BE2C (cell line): Measurements from ENCODE around the gene HTATSF1.

Experiments used
- DNase-seq: peaks from one replicate; pipeline ENCODE4 v3.0.0-alpha.2; 2020
- H3K27me3 ChIP-seq: fragments of 250-450 bp; sonication (Bioruptor Pico); 2 replicates; pipeline ENCODE4 v1.5.1; 2020; ENCODE audit warnings: mild to moderate bottlenecking
- H3K36me3 ChIP-seq: fragments of 250-450 bp; sonication (Bioruptor Pico); 2 replicates; pipeline ENCODE4 v1.5.1; 2020; ENCODE audit warnings: mild to moderate bottlenecking
- H3K4me1 ChIP-seq: fragments of 250-450 bp; sonication (Bioruptor Pico); 2 replicates; pipeline ENCODE4 v1.5.1; 2020
- H3K4me3 ChIP-seq: 2 replicates; pipeline ENCODE4 v1.5.1; 2011; ENCODE audit warnings: low read depth, low read length
- H3K9me3 ChIP-seq: fragments of 250-450 bp; sonication (Bioruptor Pico); 2 replicates; pipeline ENCODE4 v1.5.1; 2020
- CTCF ChIP-seq: IDR thresholded peaks from 2 replicates; pipeline ENCODE4 v1.5.1; 2012; ENCODE audit warnings: mild to moderate bottlenecking, low read depth, low read length

Gene HTATSF1

GRCh38 chrX:136488706-136489105, 8.7 kb upstream of the HTATSF1 start:
- Histone ChIP-seq H3K4me3 (no peak overlapping the region), H3K27me3 (no peaks in the 10 kb centered on the region), H3K4me1 (no peaks in the 10 kb centered on the region), H3K36me3 (no peaks in the 10 kb centered on the region), H3K9me3 (no peaks in the 10 kb centered on the region)
- TF ChIP-seq CTCF, result no peak
- DNase-seq, result no peak

- no peak for DNase-seq
- no peaks in the 10 kb centered on the region for H3K4me1 ChIP-seq
- no peaks in the 10 kb centered on the region for H3K36me3 ChIP-seq
- peak; percentile 35 for TF ChIP-seq CTCF
- H3K9me3 ChIP-seq, result no peaks in the 10 kb centered on the region
- no peak overlapping the region for H3K4me3 ChIP-seq
- H3K27me3 ChIP-seq, result no peaks in the 10 kb centered on the region
These were observed 5.6 kb upstream of the HTATSF1 start for GRCh38 chrX:136491832-136492231.

GRCh38 chrX:136493011-136493410, 4.4 kb upstream of the HTATSF1 start:
- no peaks in the 10 kb centered on the region for H3K9me3 ChIP-seq
- no peak for DNase-seq
- H3K4me1 ChIP-seq, result no peaks in the 10 kb centered on the region
- H3K4me3 ChIP-seq, result no peak overlapping the region
- no peak for TF ChIP-seq CTCF
- H3K27me3 ChIP-seq, result no peaks in the 10 kb centered on the region
- no peaks in the 10 kb centered on the region for H3K36me3 ChIP-seq

- Histone ChIP-seq H3K4me1 (no peaks in the 10 kb centered on the region), H3K9me3 (no peaks in the 10 kb centered on the region), H3K4me3 (no peak overlapping the region), H3K36me3 (peaks cover under 1% of the 10 kb centered on the region; the same call in 1 of the 2 replicates), H3K27me3 (no peaks in the 10 kb centered on the region)
- TF ChIP-seq CTCF, result no peak
- no peak for DNase-seq
These were observed 2.3 kb upstream of the HTATSF1 start for GRCh38 chrX:136495043-136495442.

GRCh38 chrX:136496186-136496763, 1.1 kb upstream of the HTATSF1 start:
- Histone ChIP-seq H3K4me3 (peak overlapping the region; percentile 79), H3K9me3 (no peaks in the 10 kb centered on the region), H3K27me3 (no peaks in the 10 kb centered on the region), H3K36me3 (peaks cover 11% of the 10 kb centered on the region), H3K4me1 (no peaks in the 10 kb centered on the region)
- DNase-seq, result no peak
- no peak for TF ChIP-seq CTCF

- peak; percentile 85 for DNase-seq
- no peak for TF ChIP-seq CTCF
- no peaks in the 10 kb centered on the region for H3K27me3 ChIP-seq
- peaks cover 15% of the 10 kb centered on the region for H3K36me3 ChIP-seq
- peak overlapping the region; percentile 85 for H3K4me3 ChIP-seq
- H3K4me1 ChIP-seq, result no peaks in the 10 kb centered on the region
- no peaks in the 10 kb centered on the region for H3K9me3 ChIP-seq
These were observed 432 bp upstream of the HTATSF1 start for GRCh38 chrX:136496764-136497555.
